GM19395 (cell line): Measurements from ENCODE around the gene SLC25A13.

ENCODE experiments used
- ATAC-seq: cut with Tn5 transposase; IDR thresholded peaks from one replicate; pipeline ENCODE4 v1.9.1; 2021; ENCODE audit warnings: mild to moderate bottlenecking, moderate library complexity; ENCODE audit not compliant: unreplicated experiment

Gene SLC25A13

DNA sequence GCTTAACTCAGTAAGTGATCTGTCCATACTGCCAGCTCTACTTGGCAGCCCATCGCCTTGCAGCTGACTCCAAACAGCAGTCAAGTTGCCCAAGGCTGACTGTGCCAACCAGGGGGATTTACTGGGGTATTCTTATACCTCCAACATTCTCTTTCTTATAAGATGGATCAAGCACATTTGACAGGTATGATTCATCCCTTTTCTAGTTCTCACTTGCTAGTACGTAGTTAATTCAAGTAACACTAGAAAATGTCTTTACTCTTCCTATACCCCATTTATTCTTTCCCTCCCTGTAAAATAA is 77.0 kb downstream of the SLC25A13 start:
- ATAC-seq = no peak

DNA sequence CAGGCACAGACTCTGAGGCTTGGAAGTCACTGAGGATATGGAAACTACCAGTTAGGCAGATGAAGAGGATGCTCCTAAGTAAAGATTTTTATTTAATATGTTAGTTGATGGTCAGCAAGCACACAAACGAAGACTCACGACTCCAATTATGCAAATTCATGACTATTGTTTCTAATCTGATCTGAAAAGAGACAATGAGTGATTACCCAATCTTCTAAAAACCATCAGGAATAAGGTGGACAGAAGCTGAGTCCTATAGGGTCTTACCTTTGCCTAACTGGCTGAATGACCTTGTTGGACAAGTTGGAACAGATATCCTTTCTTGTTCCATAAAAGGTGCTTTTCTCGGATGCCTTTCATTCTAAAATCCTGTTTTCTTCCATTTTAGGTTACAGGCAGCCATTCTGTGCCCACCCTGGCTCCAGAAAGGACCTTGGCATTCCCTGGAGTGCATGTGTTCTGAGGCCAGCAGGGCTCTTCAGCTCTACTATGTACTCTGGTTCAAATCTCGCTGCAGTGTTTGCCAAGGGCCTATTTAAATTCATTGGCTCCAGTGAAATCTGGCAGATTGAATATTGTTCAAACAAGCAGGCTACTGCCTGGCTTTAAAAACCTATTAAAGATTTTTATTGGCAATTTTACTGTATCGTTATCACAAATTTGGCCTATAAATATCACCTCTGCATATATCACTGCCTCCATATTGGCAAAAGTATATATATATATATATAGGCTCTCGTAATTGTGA is 77.5 kb downstream of the SLC25A13 start:
- no peak for ATAC-seq

DNA sequence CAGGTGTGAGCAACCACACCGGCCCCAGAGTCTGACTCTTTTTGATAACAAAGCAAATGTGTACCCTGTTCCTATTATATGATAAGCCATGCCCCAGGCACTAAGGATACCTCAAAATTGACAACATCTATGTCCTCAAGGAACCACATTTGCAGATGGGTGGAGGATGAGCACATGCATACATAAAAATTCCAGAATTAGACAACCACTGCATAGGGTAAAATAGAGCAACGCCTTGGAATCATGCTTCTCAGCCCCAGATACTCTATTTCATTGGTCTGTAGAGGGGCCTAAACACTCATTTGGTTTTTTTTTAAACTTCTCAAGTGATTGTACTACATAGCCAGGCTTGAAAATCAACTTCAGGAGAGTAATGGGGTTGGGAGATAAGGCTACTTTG is 78.7 kb downstream of the SLC25A13 start:
- ATAC-seq = no peak

DNA sequence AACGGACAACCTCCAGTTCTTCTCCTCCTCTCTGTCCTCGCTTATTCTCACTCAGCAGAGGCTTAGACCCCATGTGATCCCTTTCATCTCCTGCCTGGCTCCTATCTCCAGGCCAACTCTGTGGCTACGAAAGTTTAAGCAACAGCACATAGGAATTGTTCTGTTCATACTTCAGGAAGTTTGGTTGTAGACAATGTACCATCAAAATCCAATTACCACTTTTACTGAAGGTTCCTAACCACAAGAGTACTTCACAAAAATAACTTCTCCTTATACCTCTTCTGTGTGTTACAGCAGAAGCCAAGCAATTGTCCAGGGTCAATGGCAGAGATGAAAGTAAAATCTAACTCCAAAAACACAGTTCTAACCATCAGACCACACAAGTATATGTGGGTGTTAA is 80.0 kb downstream of the SLC25A13 start:
- no peak for ATAC-seq

DNA sequence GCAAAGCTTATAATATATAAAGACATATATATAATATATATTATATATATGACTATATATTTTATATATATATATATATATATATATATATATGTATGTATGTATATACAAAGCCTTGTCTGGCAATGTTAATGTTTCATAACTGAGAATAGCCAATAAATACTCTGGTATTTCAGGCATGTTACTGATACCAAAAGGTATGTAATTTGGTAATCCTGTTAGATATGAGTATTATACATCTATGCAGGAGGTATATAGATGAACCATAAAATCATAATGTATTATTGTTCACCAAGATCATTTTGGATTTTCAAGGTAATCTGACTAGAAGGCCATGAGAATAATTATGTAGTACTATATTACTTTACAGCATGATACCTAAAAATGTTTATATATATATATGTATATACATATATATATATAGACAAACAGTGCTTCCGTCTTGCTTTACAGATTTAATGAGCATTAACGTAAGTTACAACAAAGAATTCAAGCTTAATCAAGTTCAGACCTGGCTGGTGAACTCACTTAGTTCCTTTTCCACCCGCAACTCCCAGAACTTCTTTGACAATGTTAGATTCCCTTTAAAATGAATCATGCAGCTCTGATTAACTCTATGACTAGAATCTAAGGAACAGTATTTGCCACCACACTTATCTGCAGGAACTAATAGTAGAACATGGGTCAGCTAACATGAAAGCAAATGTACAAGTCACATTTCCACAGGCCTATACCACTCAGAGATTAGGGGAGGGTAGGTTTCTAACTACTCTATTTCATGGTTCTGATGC is 82.7 kb downstream of the SLC25A13 start:
- ATAC-seq = no peak

DNA sequence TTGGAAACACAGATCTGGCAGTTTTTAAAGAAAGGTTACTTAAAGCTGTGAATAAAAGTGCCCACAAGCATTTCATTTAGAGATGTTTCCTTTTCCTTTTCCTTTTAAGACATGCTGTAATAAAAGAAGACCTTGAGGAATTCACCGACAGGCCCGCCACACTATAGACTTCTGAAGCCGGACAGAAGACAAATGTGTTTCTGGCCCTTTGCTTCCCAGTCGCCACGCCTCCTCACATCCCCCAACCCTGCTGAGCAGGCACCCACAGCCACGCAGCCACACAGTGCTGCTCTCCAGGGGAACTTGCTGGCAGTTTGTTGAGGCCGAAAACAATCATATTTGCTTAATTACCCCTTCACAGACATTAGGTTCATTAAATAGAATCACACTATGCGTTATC is 83.4 kb downstream of the SLC25A13 start:
- no peak for ATAC-seq

DNA sequence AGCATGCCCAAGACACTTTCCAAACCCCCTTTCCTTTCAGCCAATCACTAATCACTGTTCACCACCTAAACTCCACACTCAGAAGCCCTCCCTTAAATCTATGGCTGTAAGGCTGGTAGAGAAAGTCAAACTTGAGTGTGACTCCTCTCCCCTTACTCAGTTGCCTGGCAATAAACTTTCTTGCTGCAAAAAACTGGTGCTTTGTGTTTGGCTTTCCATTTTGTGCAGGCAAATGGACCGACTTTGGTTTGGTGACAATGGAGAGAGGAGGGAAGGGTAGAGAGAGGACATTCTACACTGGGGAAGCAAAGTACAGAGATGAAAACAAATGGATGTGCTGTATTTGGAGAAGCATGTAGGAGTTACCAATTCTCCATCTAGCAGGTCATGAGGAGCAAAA is 84.9 kb downstream of the SLC25A13 start:
- ATAC-seq = no peak

DNA sequence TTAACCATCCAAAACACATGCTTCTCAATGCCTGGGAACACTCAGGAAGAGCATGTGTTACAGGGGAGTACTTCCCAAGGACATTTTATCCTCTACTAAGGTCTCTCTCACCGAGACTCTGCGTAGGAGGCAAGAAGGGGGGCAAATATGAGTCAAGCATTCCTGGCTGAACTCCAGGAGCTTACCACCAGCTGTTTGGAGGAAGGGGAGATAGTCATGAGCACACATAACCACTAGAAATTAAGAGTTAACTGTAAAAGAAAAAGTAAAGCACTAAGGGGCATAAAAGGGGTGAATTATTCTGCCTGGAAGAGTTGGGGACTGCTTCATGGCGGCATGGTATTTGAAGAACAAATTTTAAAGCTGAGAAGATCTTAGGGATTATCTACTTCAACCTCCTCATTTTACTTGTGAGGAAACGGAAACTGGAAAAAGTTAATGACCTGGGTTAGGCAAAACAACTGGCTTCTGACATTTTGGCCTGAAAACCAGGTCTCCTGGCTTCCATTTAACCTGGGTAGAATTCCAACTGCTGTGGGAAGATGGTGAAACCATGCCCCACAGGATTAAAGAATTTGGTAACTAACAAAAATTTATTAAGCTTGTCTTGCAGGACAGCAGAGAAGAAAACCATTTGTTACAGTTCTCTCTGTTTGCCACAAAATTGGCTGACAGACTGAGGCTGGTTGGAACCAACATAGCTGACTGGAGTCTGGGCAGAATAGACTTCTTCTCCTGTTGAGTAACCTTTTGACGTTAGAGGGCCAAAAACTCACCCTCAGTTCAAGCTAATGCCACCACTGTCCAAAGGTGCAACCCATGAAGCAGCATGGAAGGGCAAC is 85.5 kb downstream of the SLC25A13 start:
- ATAC-seq = no peak

DNA sequence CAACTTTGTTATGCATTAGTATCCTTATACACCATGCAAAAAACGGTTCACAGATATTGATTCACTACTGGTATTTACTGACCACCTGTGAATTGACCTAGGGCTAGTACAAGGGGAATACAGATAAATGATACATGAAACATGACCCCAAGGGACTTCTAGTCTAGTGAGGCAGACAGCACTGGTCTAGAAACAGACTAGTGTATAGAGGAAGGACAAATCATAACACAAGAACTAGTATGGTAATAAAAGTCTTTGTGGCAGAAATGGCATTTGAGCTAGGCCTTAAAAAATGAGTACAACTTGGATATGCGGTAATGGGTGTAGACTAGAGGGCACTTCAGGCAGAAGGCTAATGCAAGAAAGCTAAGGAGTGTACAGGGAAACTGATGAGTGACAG is 86.6 kb downstream of the SLC25A13 start:
- ATAC-seq = no peak

DNA sequence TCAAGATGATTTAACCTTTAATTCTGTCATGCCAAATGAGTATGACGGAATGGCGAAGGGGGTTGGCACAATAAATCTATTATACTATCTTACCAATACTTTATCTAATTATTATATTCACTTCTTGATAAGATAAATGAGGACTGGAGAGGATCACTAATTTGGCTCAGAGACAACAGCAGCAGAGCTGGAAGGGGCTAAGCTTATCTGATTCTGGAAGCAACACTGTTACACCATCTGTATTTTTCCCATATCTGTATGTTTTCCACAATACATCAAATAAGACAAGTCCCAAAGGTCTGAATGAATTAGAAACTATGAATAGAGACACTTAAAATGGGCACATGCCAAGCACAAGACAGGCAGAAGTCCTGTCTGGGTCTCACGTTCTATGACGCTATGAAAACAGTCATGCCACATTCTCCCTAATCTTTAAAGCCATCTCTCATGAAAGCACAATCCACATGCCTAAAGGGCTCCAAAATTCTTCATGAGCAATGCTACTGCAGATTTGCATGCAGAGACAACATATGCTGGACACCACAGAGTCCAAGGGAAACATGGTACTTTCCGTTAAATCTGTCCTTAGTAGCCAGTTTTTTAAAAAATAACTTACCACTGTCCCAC is 88.3 kb downstream of the SLC25A13 start:
- ATAC-seq = no peak

DNA sequence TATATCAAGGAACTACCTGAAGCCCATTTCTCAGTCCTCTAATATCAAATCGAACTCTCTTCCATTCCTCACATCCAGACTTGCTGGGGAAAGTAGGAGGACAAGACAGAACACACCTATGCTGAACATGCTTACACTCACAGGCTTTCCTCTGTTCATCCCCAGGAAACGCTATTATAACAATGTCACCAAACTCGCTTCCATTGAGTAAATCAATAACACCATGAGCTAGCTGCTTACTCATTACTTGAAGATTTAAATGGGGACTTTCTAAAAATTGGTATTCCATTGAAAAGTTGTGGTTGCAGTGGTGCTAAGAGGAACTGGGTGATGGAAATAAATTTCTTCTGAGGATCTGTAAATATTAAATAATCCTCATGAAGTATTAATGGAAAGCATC is 88.8 kb downstream of the SLC25A13 start:
- ATAC-seq = peak; percentile 59

DNA sequence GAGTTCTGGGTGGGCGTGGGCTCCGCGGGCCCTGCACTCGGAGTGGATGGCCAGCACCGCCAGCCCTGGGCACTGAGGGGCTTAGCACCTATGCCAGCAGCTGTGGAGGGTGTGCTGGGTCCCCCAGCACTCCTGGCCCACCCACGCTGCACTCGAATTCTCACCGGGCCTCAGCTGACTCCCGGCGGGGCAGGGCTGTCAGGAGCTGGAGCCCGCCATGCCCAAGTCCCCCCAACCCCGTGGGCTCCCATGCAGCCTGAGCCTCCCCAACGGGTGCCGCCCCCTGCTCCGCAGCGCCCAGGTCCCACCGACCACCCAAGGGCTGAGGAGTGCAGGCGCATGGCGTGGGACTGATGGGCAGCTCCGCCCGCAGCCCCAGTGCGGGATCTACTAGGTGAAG is 93.1 kb downstream of the SLC25A13 start:
- ATAC-seq = no peak

DNA sequence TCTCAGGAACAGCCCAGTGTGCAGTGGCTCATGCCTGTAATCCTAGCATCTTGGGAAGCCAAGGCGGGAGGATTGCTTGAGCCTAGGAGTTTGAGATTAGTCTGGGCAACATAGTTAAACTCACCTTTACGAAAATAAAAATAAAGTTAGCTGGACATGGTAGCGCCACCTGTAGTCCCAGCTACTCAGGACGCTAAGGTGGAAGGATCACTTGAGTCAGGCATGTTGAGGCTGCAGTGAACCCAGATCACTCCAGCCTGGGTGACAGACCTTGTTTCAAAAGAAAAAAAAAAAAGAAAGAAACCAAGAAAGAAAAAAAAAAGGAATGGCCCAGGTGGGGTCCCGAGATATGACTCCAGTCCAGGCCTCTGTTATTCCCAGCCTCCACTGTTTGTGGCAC is 96.6 kb downstream of the SLC25A13 start:
- ATAC-seq = no peak

DNA sequence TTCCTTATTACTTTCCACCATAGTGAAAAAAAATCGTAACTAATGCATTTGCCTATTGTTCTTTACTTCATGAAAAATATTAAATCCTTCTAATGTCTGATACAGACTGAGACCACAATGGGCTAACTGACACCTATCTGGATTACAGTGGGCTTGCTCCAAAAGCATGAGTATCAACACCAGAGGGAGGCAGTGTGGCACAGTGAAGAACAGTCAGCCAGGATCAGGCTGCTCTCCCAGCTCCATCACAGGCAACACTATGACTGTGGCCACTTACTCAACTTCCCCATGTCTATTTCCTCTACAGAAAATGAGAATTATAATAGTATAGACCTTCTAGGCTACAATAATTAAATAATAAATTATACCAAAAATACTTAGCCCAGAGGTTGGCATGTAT is 97.2 kb downstream of the SLC25A13 start:
- no peak for ATAC-seq

DNA sequence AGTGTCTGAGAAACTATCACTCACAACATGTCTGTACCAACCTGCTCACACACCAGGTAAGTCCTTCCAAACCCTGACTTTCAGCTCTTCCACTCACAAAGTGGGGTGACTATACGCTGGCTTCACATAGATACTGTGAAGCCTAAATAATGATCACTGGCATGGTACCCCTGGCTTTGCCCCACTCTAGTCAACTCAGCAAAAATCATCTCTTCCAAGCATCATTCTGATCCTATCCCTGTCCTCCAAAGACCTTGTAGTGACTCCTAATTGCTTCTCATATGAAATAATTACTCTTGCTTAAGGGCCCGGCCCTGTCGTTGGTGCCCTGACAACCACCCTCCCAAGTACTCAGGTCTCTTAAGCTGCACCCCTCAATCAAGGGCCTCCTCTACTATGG is 97.8 kb downstream of the SLC25A13 start:
- ATAC-seq = no peak

DNA sequence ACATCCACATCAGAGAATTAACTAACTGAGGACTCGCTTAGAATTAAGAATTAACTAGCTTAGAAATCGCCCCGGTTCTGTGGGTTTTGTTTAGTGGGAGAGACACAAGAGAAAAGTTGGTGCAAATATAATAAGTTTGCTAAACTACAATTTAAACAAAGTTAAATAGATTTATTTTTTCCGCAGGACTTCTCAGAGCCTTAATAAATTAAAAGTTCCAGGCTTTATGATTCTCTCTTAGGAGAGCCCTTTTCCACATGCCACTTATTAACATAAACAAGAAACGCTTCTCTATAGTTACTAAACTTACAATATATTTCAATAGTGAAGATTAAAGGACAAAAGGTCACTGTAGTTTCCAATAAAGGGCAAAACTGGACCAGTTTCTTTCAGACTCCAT is 100.0 kb downstream of the SLC25A13 start:
- no peak for ATAC-seq

DNA sequence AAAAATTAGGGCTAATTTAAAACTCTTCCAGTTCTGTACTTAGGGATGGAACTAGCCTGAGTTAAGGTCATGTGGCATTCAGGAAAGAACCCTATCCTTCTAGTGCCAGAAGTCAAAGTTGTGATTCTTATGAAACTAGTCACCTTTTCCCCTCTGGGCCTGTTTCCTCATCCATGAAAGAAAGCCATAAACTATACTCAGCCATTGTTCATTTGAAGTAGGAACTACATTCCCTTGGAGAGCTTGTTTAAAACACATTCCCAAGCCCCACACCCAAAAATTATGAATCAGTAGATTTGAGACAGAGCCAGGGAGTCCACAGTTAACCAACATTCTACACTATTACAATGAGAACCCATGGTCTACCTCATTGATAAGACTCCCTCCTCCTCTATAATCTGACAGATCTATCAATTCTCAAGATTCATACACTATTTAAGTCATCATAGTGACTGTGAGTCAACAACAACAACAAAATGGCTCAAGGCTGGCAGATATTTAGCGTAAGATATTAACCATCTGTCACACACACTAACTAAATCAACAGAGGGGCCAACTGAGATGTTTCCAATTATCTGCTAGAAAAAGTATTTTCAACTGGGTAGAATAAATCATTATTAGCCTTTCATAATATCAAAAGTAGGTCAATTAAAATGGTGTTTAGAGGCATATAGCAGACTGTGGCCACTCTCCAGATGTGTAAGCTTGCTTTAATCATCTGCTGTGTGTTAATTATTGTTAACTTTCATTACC is 102.3 kb downstream of the SLC25A13 start:
- ATAC-seq = no peak

DNA sequence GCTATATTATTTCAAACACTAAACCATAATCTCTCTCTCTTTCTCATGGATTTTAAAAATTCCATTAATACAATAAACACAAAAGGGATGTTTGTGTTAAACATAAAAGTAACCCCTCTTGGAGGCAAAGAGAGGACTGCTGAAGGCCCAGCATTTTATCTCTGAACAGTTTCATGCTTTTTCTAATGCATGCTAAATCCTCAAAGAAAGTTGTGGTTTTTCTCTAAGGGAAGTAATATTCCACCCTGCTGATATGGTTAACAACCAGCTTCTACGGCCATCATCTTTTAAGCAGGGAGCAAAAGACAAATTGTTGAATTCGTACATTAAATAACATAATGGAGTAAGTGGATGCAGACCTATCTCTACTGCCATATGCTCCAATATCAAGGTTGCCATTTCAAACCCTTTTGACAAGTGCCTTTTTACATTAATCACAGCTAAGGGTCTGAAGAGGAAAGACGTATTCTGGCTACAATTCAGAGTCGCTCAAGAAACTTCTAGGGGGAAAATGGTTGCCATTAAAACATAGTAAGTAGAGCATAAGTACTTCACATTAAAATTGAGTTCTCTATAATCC is 103.1 kb downstream of the SLC25A13 start:
- ATAC-seq = no peak

DNA sequence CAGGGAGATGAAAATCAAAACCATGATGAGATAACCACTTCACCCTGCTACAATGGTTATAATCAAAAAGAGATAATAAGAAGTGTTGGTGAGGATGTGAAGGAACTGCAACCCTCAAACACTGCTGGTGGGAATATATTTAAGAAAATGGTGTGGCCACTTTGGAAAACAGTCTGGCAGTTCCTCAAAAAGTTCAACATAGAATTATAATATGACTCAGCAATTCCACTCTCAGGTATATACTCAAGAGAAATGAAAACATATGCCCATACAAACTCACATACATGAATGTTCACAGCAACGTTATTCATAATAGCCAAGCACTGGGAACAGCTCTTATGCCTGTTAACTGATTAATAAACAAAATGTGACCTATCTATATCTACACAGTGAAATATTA is 104.8 kb downstream of the SLC25A13 start:
- no peak for ATAC-seq

DNA sequence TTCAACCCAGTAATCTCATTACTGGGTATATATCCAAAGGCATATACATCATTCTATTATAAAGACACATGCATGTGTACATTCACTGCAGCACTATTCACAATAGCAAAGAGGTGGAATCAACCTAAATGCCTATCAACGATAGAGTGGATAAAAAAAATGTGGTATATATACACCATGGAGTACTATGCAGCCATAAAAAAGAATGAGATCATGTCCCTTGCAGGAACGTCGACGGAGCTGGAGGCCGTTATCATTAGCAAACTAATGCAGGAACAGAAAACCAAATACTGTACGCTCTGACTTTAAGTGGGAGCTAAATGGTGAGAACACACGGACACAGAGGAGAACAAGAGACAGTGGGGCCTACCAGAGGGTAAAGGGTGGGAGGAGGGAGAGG is 105.5 kb downstream of the SLC25A13 start:
- no peak for ATAC-seq
